ENCODE results near the gene TRIM3. TPM values are rescaled to one million over a fixed set of nuclear protein-coding genes. Genes with fewer than 3 reads are reported as not detected.

The TRIM3 gene
- total RNA-seq, 4 donors from 2014 or later = 19.9 to 31.7 (median 23.7) TPM

- no peak overlapping the region for H3K27ac ChIP-seq
- no peaks in the 10 kb centered on the region for H3K9me3 ChIP-seq
- no peaks in the 10 kb centered on the region for H3K4me1 ChIP-seq
- TF ChIP-seq POLR2A (IDR thresholded peaks at IDR 0.05) = no peak
- TF ChIP-seq CTCF (IDR thresholded peaks at IDR 0.05) = peak; percentile 69 to 74 (median 71)
- no peaks in the 10 kb centered on the region for H3K27me3 ChIP-seq
- WGBS, 2 donors (ENCODE audit: low coverage in 1 of 2) = 50 to 53% methylated on average over 2 of the region's 2 CpGs
- H3K4me3 ChIP-seq = no peak overlapping the region
- peak; percentile 77 for ATAC-seq
- H3K36me3 ChIP-seq = peaks cover 0 to 55% of the 10 kb centered on the region in 2 donors
Measured at GRCh38 chr11:6505577-6506240, 32.0 kb upstream of the TRIM3 start.

GRCh38 chr11:6504166-6504565, 30.4 kb upstream of the TRIM3 start:
- Histone ChIP-seq H3K27ac (no peak overlapping the region), H3K36me3 (peaks cover 0 to 41% of the 10 kb centered on the region in 2 donors), H3K27me3 (no peaks in the 10 kb centered on the region), H3K4me3 (no peak overlapping the region), H3K9me3 (no peaks in the 10 kb centered on the region), H3K4me1 (peaks cover 0 to 12% (median 0%) of the 10 kb centered on the region in 3 donors)
- ATAC-seq = no peak
- TF ChIP-seq POLR2AphosphoS5 (IDR thresholded peaks at IDR 0.05) (no peak), POLR2A (IDR thresholded peaks at IDR 0.05) (no peak), EP300 (IDR thresholded peaks at IDR 0.05) (no peak), CTCF (IDR thresholded peaks at IDR 0.05) (no peak)
- 60 to 72% methylated on average over 1 to 3 of the region's 3 CpGs for WGBS, 2 donors (ENCODE audit: low coverage in 1 of 2)

GRCh38 chr11:6502382-6502781, 28.6 kb upstream of the TRIM3 start:
- H3K9me3 ChIP-seq = no peaks in the 10 kb centered on the region
- peaks cover 0 to 30% (median 3%) of the 10 kb centered on the region in 3 donors for H3K4me1 ChIP-seq
- H3K4me3 ChIP-seq = no peak overlapping the region
- no peak for ATAC-seq
- no peak for TF ChIP-seq POLR2A (IDR thresholded peaks at IDR 0.05)
- no peak for TF ChIP-seq CTCF (IDR thresholded peaks at IDR 0.05)
- no peak for TF ChIP-seq POLR2AphosphoS5 (IDR thresholded peaks at IDR 0.05)
- TF ChIP-seq EP300 (IDR thresholded peaks at IDR 0.05) = no peak
- WGBS, 2 donors (ENCODE audit: low coverage in 1 of 2) = 93 to 100% methylated on average over 2 to 3 of the region's 3 CpGs
- no peaks in the 10 kb centered on the region for H3K27me3 ChIP-seq
- H3K36me3 ChIP-seq = peaks cover 0 to 48% of the 10 kb centered on the region in 2 donors
- H3K27ac ChIP-seq = no peak overlapping the region

GRCh38 chr11:6498544-6498943, 24.8 kb upstream of the TRIM3 start:
- Histone ChIP-seq H3K36me3 (peaks cover 0 to 51% of the 10 kb centered on the region in 2 donors), H3K27ac (peak overlapping the region in 1 of 4 donors; percentile 58), H3K27me3 (no peaks in the 10 kb centered on the region), H3K4me1 (peaks cover 0 to 38% (median 3%) of the 10 kb centered on the region in 3 donors), H3K9me3 (no peaks in the 10 kb centered on the region), H3K4me3 (no peak overlapping the region)
- 100% methylated on average over 1 of the region's 5 CpGs for WGBS, 2 donors (ENCODE audit: low coverage in 1 of 2)
- ATAC-seq = no peak
- no peak for TF ChIP-seq CTCF (IDR thresholded peaks at IDR 0.05)
- no peak for TF ChIP-seq POLR2AphosphoS5 (IDR thresholded peaks at IDR 0.05)
- TF ChIP-seq EP300 (IDR thresholded peaks at IDR 0.05) = no peak
- no peak for TF ChIP-seq POLR2A (IDR thresholded peaks at IDR 0.05)

- peak; percentile 53 for ATAC-seq
- TF ChIP-seq POLR2AphosphoS5 (IDR thresholded peaks at IDR 0.05) (peak; percentile 4), CTCF (IDR thresholded peaks at IDR 0.05) (no peak)
Measured at GRCh38 chr11:6498121-6498520, 24.4 kb upstream of the TRIM3 start.

More at GRCh38 chr11:6498121-6498520, 24.4 kb upstream of the TRIM3 start:
- Histone ChIP-seq H3K9me3 (no peaks in the 10 kb centered on the region), H3K27me3 (no peaks in the 10 kb centered on the region), H3K4me1 (peaks cover 0 to 38% (median 3%) of the 10 kb centered on the region in 3 donors), H3K36me3 (peaks cover 0 to 51% of the 10 kb centered on the region in 2 donors), H3K4me3 (no peak overlapping the region), H3K27ac (peak overlapping the region in 3 of 4 donors; percentile 27 to 70 (median 58))
- WGBS, 2 donors (ENCODE audit: low coverage in 1 of 2) = 21 to 53% methylated on average over 2 to 3 of the region's 7 CpGs
